ENCODE data around the gene PHF10.

Gene PHF10

DNA sequence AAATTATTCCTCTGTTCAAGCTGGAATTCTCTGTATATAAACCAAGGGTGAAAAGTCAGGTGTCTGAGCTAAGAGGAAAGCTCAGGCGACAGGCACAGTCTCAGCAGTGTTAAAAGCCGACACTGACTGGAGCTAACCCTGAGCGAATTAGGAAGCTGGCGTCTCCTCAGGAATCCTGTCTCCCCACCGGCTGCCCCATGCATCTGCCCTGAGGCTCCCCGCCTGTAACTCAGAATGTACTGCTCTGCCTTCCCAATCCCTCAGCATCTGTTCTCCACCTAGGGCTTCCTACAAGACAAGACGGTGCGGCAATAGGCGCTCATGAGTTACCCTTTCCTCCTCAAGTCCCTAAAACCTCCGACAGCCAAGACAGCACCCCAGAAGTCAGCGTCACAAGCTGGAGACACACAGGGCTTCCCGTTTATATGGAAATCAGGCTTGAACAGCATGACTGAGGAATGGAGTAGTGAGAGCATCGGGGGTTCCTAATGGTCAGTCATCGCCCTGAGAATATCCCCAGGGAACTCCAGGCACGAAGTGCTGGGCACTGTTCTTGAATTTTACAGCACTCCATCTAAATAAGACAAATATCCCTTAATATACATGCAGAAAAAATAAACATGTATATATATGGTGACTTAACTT, 56.0 kb downstream of the PHF10 start:
- no peak overlapping the region for H3K4me3 ChIP-seq (ENCODE audit: low read depth, low read length)
- DNase-seq (ENCODE audit: low read depth), result no peak
- no peak for TF ChIP-seq CTCF (IDR thresholded peaks at IDR 0.05; ENCODE audit: low read depth, low read length, missing control alignments)

- no peak overlapping the region for H3K4me3 ChIP-seq (ENCODE audit: low read depth, low read length)
- no peak for TF ChIP-seq CTCF (IDR thresholded peaks at IDR 0.05; ENCODE audit: low read depth, low read length, missing control alignments)
- DNase-seq (ENCODE audit: low read depth), result no peak
Measured at GRCh38 chr6:169667716-169668115, 56.6 kb downstream of the PHF10 start.

- no peak for DNase-seq (ENCODE audit: low read depth)
- no peak overlapping the region for H3K4me3 ChIP-seq (ENCODE audit: low read depth, low read length)
- no peak for TF ChIP-seq CTCF (IDR thresholded peaks at IDR 0.05; ENCODE audit: low read depth, low read length, missing control alignments)
Measured at GRCh38 chr6:169666441-169666840, 57.9 kb downstream of the PHF10 start.

GRCh38 chr6:169665289-169665688, 59.0 kb downstream of the PHF10 start:
- no peak for DNase-seq (ENCODE audit: low read depth)
- no peak overlapping the region for H3K4me3 ChIP-seq (ENCODE audit: low read depth, low read length)
- no peak for TF ChIP-seq CTCF (IDR thresholded peaks at IDR 0.05; ENCODE audit: low read depth, low read length, missing control alignments)

DNA sequence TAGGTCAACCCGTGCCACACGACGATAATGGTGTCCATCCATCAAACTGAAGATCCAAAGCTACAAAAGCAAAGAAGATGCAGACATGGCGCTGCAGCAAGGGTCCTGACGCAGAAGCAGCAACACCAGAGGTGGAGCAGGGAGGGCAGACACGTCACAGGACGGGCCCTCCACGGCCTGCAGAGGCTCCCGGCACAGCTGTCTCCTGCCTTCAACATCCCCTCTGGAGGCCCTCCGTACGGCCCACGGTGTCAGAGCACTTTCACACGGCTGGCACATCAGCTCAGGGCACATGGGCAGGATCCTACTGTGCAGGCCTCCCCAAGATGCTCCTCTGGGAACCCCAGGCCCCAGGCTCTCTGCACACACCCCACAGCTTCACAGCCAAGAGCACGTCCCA, 60.1 kb downstream of the PHF10 start:
- TF ChIP-seq CTCF (IDR thresholded peaks at IDR 0.05; ENCODE audit: low read depth, low read length, missing control alignments), result no peak

DNA sequence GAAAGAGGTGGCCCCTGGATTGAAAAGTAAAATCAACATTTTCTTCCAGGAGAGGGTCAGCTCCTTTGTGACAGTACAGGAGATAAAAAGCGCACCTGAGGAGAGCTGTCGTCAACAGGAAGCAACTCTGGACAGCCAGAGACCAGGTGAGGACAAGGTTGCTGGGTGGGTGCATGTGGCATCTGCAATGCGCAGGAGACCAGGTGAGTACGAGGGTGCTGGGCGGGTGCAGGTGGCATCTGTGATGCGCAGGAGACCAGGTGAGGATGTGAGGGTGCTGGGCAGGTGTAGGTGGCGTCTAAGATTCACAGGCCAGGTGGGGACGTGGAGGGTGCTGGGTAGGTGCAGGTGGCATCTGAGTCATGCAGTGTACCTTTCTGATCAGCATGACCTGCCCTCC, 60.8 kb downstream of the PHF10 start:
- no peak for DNase-seq (ENCODE audit: low read depth)
- H3K4me3 ChIP-seq (ENCODE audit: low read depth, low read length), result no peak overlapping the region
- TF ChIP-seq CTCF (IDR thresholded peaks at IDR 0.05; ENCODE audit: low read depth, low read length, missing control alignments), result no peak

More for the DNA sequence above, 60.1 kb downstream of the PHF10 start:
- DNase-seq (ENCODE audit: low read depth), result no peak
- no peak overlapping the region for H3K4me3 ChIP-seq (ENCODE audit: low read depth, low read length)

DNA sequence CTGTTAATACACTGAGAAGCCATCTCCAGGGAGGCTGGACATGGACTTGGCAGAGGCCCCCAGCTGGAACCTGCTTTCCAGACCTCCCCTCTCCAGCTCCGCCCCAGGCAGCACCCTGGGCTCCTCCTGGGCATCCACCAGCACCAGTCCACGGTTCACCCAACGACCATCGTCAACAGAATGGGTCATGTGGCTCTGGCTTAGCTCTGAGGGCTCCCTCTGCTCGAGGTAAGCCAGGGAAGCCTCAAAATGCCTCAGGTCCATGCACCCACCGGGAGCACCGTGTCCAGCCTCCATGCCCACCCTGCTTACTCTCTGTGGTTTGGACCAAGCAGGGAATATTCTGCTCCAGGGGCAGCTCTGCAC, 62.9 kb downstream of the PHF10 start:
- DNase-seq (ENCODE audit: low read depth), result no peak
- no peak overlapping the region for H3K4me3 ChIP-seq (ENCODE audit: low read depth, low read length)
- TF ChIP-seq CTCF (IDR thresholded peaks at IDR 0.05; ENCODE audit: low read depth, low read length, missing control alignments), result no peak

All from GM12864 (cell line).